Activated T-cell treated with anti-CD3 and anti-CD28 coated beads, Interleukin-2, amount 50 U/mL, for 4 hours (primary cell): Measurements from ENCODE around the gene NBPF3. TPM values are rescaled to one million over a fixed set of nuclear protein-coding genes. Genes with fewer than 3 reads are reported as not detected.
A peak's percentile ranks its signal among the peaks of the same experiment; 100 is the strongest.
"Not testable (repeated sequence)": the region's sequence is repeated elsewhere in the genome, so short reads cannot be mapped to it uniquely, and the experiment has no call there.

Experiments
- ATAC-seq, 2 donors: fragments of 200-7000 bp; cut with Tn5 transposase; one replicate each; pipeline ENCODE4 v1.10.0; 2021
- DNase-seq: peaks from one replicate; pipeline ENCODE4 v3.0.0-alpha.2; 2020
- H3K27me3 Mint-ChIP-seq: one replicate; pipeline ENCODE4 v1.8.0; 2021; ENCODE audit warnings: low read depth, mixed read lengths
- H3K36me3 Mint-ChIP-seq: one replicate; pipeline ENCODE4 v1.8.0; 2022; ENCODE audit warnings: mixed read lengths; ENCODE audit not compliant: insufficient read depth
- H3K4me1 Mint-ChIP-seq: one replicate; pipeline ENCODE4 v1.8.0; 2021; ENCODE audit warnings: low read depth, mixed read lengths
- H3K4me3 Mint-ChIP-seq: one replicate; pipeline ENCODE4 v1.8.0; 2021; ENCODE audit warnings: mild to moderate bottlenecking, moderate library complexity, mixed read lengths
- H3K9me3 Mint-ChIP-seq: one replicate; pipeline ENCODE4 v1.8.0; 2021; ENCODE audit warnings: mixed read lengths
- total RNA-seq, 3 donors: library from RNA; stranded (reverse); gene quantifications; one replicate each; pipeline ENCODE4 v1.2.1, GENCODE V29; 2021

Gene NBPF3, protein sequence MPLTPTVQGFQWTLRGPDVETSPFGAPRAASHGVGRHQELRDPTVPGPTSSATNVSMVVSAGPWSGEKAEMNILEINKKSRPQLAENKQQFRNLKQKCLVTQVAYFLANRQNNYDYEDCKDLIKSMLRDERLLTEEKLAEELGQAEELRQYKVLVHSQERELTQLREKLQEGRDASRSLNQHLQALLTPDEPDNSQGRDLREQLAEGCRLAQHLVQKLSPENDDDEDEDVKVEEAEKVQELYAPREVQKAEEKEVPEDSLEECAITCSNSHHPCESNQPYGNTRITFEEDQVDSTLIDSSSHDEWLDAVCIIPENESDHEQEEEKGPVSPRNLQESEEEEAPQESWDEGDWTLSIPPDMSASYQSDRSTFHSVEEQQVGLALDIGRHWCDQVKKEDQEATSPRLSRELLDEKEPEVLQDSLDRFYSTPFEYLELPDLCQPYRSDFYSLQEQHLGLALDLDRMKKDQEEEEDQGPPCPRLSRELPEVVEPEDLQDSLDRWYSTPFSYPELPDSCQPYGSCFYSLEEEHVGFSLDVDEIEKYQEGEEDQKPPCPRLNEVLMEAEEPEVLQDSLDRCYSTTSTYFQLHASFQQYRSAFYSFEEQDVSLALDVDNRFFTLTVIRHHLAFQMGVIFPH
- total RNA-seq, result 1 to 10 TPM; 4.2 to 4.8 (median 4.3) TPM

- H3K9me3 Mint-ChIP-seq, result no peaks in the 10 kb centered on the region
- peaks cover 9% of the 10 kb centered on the region for H3K27me3 Mint-ChIP-seq
- H3K4me3 Mint-ChIP-seq, result peak within 1 kb of the TSS; percentile 91
- peaks cover 4% of the 10 kb centered on the region for H3K36me3 Mint-ChIP-seq
- peak; percentile 81 for DNase-seq
- H3K4me1 Mint-ChIP-seq, result peaks cover 18% of the 10 kb centered on the region
- peak; percentile 99 for ATAC-seq
Measured at GRCh38 chr1:21439721-21440629, at the start of gene NBPF3. TSS of gene NBPF3 (plus strand) at chr1:21440137. CDS start at chr1:21445087, 4,950 bp downstream.

DNA sequence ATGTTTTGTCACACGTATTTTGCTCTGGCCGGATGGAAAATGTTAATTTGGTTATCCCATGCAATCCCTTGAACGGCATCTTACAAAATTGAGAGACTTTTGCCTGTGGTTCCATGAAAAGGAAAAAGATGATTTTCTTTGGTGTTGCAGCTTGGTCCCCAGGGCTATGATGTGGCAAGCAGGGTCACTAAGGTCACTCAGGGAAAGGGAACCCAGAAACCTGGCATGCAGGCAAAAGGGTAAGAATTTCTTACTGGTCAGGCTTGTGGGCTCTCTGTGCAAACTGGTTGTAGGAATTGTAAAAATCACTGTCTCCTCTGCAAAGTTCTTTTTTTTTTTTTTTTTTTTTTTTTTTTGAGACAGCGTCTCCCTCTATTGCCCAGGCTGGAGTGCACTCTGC is 48.4 kb upstream of the NBPF3 start:
- no peaks in the 10 kb centered on the region for H3K36me3 Mint-ChIP-seq
- DNase-seq (no peak), ATAC-seq (no peak)
- H3K4me3 Mint-ChIP-seq, result no peak overlapping the region
- H3K27me3 Mint-ChIP-seq, result peaks cover 8% of the 10 kb centered on the region
- H3K4me1 Mint-ChIP-seq, result peaks cover 4% of the 10 kb centered on the region
- H3K9me3 Mint-ChIP-seq, result no peaks in the 10 kb centered on the region

DNA sequence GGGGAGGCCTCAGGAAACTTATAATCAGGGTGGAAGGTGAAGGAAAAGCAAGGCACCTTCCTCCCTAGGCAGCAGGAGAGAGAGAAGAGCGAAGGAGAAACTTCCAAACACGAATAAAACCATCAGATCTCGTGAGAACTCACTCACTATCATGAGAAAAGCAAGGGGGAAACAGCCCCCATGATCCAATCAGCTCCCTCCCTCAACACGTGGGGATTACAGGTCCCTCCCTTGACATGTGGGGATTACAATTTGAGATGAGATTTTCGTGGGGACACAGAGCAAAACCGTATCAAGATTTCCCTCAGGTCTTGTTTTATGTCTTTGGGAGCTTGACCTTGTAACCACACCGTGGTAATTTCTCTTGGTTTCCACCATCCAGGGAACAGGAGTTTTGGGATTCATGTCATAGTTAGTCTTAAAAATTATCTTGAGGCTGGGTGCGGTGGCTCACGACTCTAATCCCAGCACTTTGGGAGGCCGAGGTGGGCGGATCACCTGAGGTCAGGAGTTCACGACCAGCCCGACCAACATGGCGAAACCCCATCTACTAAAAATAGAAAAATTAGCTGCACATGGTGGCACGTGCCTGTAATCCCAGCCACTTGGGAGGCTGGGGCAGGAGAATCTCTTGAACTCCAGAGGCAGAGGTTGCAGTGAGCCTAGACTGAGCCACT is 47.2 kb upstream of the NBPF3 start:
- H3K4me1 Mint-ChIP-seq, result peaks cover 5% of the 10 kb centered on the region
- ATAC-seq (no peak), DNase-seq (no peak)
- no peaks in the 10 kb centered on the region for H3K36me3 Mint-ChIP-seq
- no peak overlapping the region for H3K4me3 Mint-ChIP-seq
- no peaks in the 10 kb centered on the region for H3K9me3 Mint-ChIP-seq
- H3K27me3 Mint-ChIP-seq, result peaks cover 8% of the 10 kb centered on the region

- no peaks in the 10 kb centered on the region for H3K36me3 Mint-ChIP-seq
- no peak for DNase-seq
- peaks cover 4% of the 10 kb centered on the region for H3K27me3 Mint-ChIP-seq
- H3K4me3 Mint-ChIP-seq, result no peak overlapping the region
- no peak for ATAC-seq
- no peaks in the 10 kb centered on the region for H3K9me3 Mint-ChIP-seq
- peaks cover 5% of the 10 kb centered on the region for H3K4me1 Mint-ChIP-seq
Measured at GRCh38 chr1:21396516-21396915, 43.4 kb upstream of the NBPF3 start.

DNA sequence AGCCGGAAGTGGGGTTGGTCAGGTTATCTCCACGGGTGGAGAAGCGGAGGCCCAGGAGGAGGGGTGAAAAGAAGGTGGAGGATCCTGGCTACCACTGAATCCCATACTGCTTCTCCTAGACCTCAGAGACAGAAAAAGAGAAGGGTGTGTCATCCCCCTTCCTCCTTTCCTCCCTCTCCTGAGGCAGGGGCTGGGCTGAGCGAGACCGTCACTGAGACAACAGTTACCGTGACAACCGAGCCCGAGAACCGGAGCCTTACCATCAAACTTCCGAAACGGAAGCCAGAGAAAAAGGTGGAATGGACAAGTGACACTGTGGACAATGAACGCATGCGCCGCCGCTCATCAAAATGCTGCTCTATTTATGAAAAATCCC is 42.1 kb upstream of the NBPF3 start:
- no peaks in the 10 kb centered on the region for H3K36me3 Mint-ChIP-seq
- H3K4me3 Mint-ChIP-seq, result peak overlapping the region; percentile 71
- peak in 1 of 2 donors; percentile 50 for ATAC-seq
- H3K27me3 Mint-ChIP-seq, result no peaks in the 10 kb centered on the region
- no peaks in the 10 kb centered on the region for H3K9me3 Mint-ChIP-seq
- peaks cover 5% of the 10 kb centered on the region for H3K4me1 Mint-ChIP-seq
- no peak for DNase-seq

DNA sequence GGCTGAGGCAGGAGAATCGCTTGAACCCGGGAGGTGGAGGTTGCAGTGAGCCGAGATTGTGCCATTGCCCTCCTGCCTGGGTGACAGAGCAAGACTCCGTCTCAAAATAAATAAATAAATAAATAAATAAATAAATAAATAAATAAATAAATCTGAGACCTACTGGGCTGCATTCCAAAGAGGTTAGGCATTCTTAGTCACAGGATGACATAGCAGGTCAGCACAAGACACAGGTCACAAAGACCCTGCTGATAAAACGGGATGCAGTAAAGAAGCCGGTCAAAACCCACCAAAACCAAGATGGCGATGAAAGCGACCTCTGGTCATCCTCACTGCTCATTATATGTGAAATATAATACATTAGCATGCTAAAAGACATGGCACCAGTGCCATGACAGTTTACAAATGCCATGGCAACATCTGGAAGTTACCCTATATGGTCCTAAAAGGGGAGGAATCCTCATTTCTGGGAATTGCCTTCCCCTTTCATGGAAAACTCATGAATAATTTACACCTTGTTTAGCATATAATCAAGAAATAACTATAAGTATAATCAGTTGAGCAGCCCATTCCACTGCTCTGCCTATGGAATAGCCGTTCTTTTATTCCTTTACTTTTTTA is 38.1 kb upstream of the NBPF3 start:
- not testable (repeated sequence) for H3K4me1 Mint-ChIP-seq, H3K27me3 Mint-ChIP-seq, DNase-seq, H3K4me3 Mint-ChIP-seq, H3K36me3 Mint-ChIP-seq, H3K9me3 Mint-ChIP-seq, ATAC-seq

GRCh38 chr1:21406659-21407058 is 33.3 kb upstream of the NBPF3 start:
- H3K9me3 Mint-ChIP-seq, result no peaks in the 10 kb centered on the region
- peaks cover 9% of the 10 kb centered on the region for H3K27me3 Mint-ChIP-seq
- ATAC-seq (no peak), DNase-seq (no peak)
- no peaks in the 10 kb centered on the region for H3K36me3 Mint-ChIP-seq
- no peaks in the 10 kb centered on the region for H3K4me1 Mint-ChIP-seq
- H3K4me3 Mint-ChIP-seq, result no peak overlapping the region

GRCh38 chr1:21409897-21410296 is 30.0 kb upstream of the NBPF3 start:
- H3K36me3 Mint-ChIP-seq, H3K4me3 Mint-ChIP-seq, H3K9me3 Mint-ChIP-seq, DNase-seq, H3K4me1 Mint-ChIP-seq, ATAC-seq: not testable (repeated sequence)
- peaks cover 11% of the 10 kb centered on the region for H3K27me3 Mint-ChIP-seq

DNA sequence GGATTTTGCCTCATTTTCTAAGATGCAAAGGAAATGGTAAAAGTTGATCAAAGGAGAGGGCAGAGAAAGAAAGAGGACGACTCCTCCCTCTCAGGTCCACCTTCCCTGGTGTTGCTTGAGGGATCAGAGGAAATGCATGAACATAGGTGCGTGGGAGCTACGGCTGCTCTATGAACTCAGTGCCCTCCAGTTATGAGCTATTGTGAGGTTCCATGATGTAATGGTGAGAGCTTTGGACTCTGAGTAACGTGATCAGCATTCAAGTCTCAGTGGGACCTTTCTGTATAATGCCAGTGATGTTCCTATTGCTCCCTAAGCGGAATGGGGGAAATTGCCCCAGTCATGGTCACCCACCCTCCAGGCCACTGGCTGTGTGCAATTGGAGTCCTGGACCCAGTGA is 25.9 kb upstream of the NBPF3 start:
- H3K9me3 Mint-ChIP-seq, result no peaks in the 10 kb centered on the region
- H3K4me1 Mint-ChIP-seq, result no peaks in the 10 kb centered on the region
- H3K27me3 Mint-ChIP-seq, result peaks cover 23% of the 10 kb centered on the region
- ATAC-seq (no peak), DNase-seq (no peak)
- H3K36me3 Mint-ChIP-seq, result no peaks in the 10 kb centered on the region
- no peak overlapping the region for H3K4me3 Mint-ChIP-seq

DNA sequence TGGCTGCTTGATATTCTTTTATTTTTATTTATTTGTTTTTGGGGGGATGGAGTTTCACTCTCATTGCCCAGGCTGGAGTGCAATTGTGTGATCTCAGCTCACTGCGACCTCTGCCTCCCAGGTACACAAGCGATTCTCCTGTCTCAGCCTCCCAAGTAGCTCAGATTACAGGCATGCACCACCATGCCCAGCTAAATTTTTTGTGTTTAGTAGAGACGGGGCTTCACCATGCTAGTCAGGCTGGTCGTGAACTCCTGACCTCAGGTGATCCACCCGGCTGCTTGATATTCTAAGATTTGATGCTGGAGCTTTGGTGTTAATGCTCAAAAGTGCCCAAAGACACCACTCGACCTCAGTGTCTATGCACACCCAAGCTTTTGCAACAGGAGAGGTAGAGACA is 19.6 kb upstream of the NBPF3 start:
- H3K4me1 Mint-ChIP-seq, H3K4me3 Mint-ChIP-seq, H3K36me3 Mint-ChIP-seq, ATAC-seq, H3K9me3 Mint-ChIP-seq, DNase-seq: not testable (repeated sequence)
- H3K27me3 Mint-ChIP-seq, result peaks cover 39% of the 10 kb centered on the region

DNA sequence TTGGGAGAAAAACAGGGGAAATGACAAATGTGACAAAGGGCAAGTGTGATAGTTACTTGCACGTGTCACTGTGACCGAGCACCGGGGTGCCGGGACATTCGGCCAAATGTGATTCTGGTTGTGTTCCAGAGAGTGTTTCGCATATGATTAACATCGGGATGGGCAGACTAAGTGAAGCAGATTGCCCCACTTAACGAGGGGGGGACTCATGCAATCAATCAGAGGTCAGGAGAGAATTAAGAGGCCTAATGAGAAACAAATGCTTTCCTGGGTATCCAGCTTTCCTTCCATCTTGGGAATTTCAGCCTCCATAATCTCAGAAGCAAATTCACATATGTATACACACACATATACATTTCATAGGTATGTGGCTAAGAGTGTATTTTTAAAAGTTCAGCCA is 18.6 kb upstream of the NBPF3 start:
- not testable (repeated sequence) for H3K4me3 Mint-ChIP-seq, H3K36me3 Mint-ChIP-seq, DNase-seq, ATAC-seq, H3K4me1 Mint-ChIP-seq, H3K9me3 Mint-ChIP-seq
- H3K27me3 Mint-ChIP-seq, result peaks cover 32% of the 10 kb centered on the region

GRCh38 chr1:21427798-21428480 is 12.0 kb upstream of the NBPF3 start:
- H3K36me3 Mint-ChIP-seq, H3K4me1 Mint-ChIP-seq, H3K4me3 Mint-ChIP-seq, H3K9me3 Mint-ChIP-seq, DNase-seq: not testable (repeated sequence)
- ATAC-seq, result peak; percentile 62 to 72
- peaks cover 16% of the 10 kb centered on the region for H3K27me3 Mint-ChIP-seq

GRCh38 chr1:21428481-21429073 is 11.4 kb upstream of the NBPF3 start:
- peaks cover 14% of the 10 kb centered on the region for H3K27me3 Mint-ChIP-seq
- H3K36me3 Mint-ChIP-seq, H3K4me1 Mint-ChIP-seq, H3K9me3 Mint-ChIP-seq, DNase-seq, H3K4me3 Mint-ChIP-seq: not testable (repeated sequence)
- ATAC-seq, result peak; percentile 28 to 39
